H9 (cell line): ENCODE results near the gene CMSS1. TPM values are rescaled to one million over a fixed set of nuclear protein-coding genes. Genes with fewer than 3 reads are reported as not detected.

Experiments
- DNase-seq: peaks from one replicate; pipeline ENCODE4 v3.0.0-alpha.2; 2017
- H2AFZ ChIP-seq: one replicate; pipeline ENCODE4 v1.6.1; 2013; ENCODE audit warnings: mild to moderate bottlenecking, low read length, control low read depth, moderate library complexity
- H2AK5ac ChIP-seq: 2 replicates; pipeline ENCODE4 v1.6.1; 2013; ENCODE audit warnings: low read length, control low read depth, mixed read lengths; ENCODE audit not compliant: insufficient read length
- H2BK120ac ChIP-seq: one replicate; pipeline ENCODE4 v1.6.1; 2013; ENCODE audit warnings: low read depth, mild to moderate bottlenecking, low read length, control low read depth, inconsistent platforms; ENCODE audit not compliant: poor library complexity, severe bottlenecking
- H2BK12ac ChIP-seq: 2 replicates; pipeline ENCODE4 v1.6.1; 2013; ENCODE audit warnings: low read length, control low read depth, mixed read lengths, low read depth; ENCODE audit not compliant: insufficient read length
- H2BK15ac ChIP-seq: 2 replicates; pipeline ENCODE4 v1.6.1; 2013; ENCODE audit warnings: low read depth, low read length, control low read depth
- H2BK20ac ChIP-seq: one replicate; pipeline ENCODE4 v1.6.1; 2013; ENCODE audit warnings: low read depth, mild to moderate bottlenecking, low read length, control low read depth, inconsistent platforms; ENCODE audit not compliant: poor library complexity, severe bottlenecking
- H2BK5ac ChIP-seq: 2 replicates; pipeline ENCODE4 v1.6.1; 2013; ENCODE audit warnings: low read length, control low read depth, mixed read lengths; ENCODE audit not compliant: insufficient read length
- H3K14ac ChIP-seq: 2 replicates; pipeline ENCODE4 v1.6.1; 2013; ENCODE audit warnings: low read length, control low read depth; ENCODE audit not compliant: insufficient read depth
- H3K18ac ChIP-seq: 2 replicates; pipeline ENCODE4 v1.6.1; 2013; ENCODE audit warnings: low read depth, mild to moderate bottlenecking, mixed read lengths, low read length, control low read depth; ENCODE audit not compliant: insufficient read length
- H3K23ac ChIP-seq: 2 replicates; pipeline ENCODE4 v1.6.1; 2013; ENCODE audit warnings: low read length, control low read depth, mixed read lengths, low read depth; ENCODE audit not compliant: insufficient read length
- H3K23me2 ChIP-seq: 2 replicates; pipeline ENCODE4 v1.6.1; 2013; ENCODE audit warnings: low read depth, mild to moderate bottlenecking, mixed read lengths, low read length, control low read depth; ENCODE audit not compliant: insufficient read length, poor library complexity, severe bottlenecking
- H3K27ac ChIP-seq: 2 replicates; pipeline ENCODE4 v1.5.1; 2013; ENCODE audit warnings: low read length, control low read depth, mixed read lengths, low read depth; ENCODE audit not compliant: insufficient read length
- H3K27me3 ChIP-seq: 2 replicates; pipeline ENCODE4 v1.6.1; 2013; ENCODE audit warnings: low read length, control low read depth, inconsistent platforms; ENCODE audit not compliant: insufficient read depth
- H3K4ac ChIP-seq: 2 replicates; pipeline ENCODE4 v1.6.1; 2013; ENCODE audit warnings: low read depth, mild to moderate bottlenecking, control low read depth, inconsistent platforms, low read length, moderate library complexity
- H3K4me1 ChIP-seq: 2 replicates; pipeline ENCODE4 v1.6.1; 2013; ENCODE audit warnings: low read length, control low read depth, inconsistent platforms; ENCODE audit not compliant: insufficient read depth
- H3K4me2 ChIP-seq: 2 replicates; pipeline ENCODE4 v1.6.1; 2013; ENCODE audit warnings: low read length, control low read depth, mixed read lengths; ENCODE audit not compliant: insufficient read length, insufficient read depth
- H3K56ac ChIP-seq: 2 replicates; pipeline ENCODE4 v1.6.1; 2013; ENCODE audit warnings: low read depth, mild to moderate bottlenecking, mixed read lengths, low read length, control low read depth; ENCODE audit not compliant: insufficient read length
- H3K79me1 ChIP-seq: 2 replicates; pipeline ENCODE4 v1.6.1; 2013; ENCODE audit warnings: low read depth, mild to moderate bottlenecking, moderate library complexity, low read length, control low read depth, inconsistent platforms; ENCODE audit not compliant: insufficient read depth, poor library complexity, severe bottlenecking
- H3K79me2 ChIP-seq: 2 replicates; pipeline ENCODE4 v1.6.1; 2013; ENCODE audit warnings: low read length, control low read depth, inconsistent platforms; ENCODE audit not compliant: insufficient read depth
- H3K9ac ChIP-seq: 2 replicates; pipeline ENCODE4 v1.6.1; 2013; ENCODE audit warnings: low read length, control low read depth, mixed read lengths; ENCODE audit not compliant: insufficient read length; ENCODE audit errors: extremely low read depth
- H3K9me3 ChIP-seq: one replicate; pipeline ENCODE4 v1.6.1; 2013; ENCODE audit warnings: low read depth, low read length, inconsistent platforms; ENCODE audit not compliant: control insufficient read depth
- H3T11ph ChIP-seq: one replicate; pipeline ENCODE4 v1.6.1; 2013; ENCODE audit warnings: mild to moderate bottlenecking, low read length, control low read depth, inconsistent platforms
- H4K20me1 ChIP-seq: one replicate; pipeline ENCODE4 v1.6.1; 2013; ENCODE audit not compliant: control insufficient read depth, insufficient read length, insufficient read depth
- H4K5ac ChIP-seq: 2 replicates; pipeline ENCODE4 v1.6.1; 2013; ENCODE audit warnings: low read depth, mild to moderate bottlenecking, mixed read lengths, low read length, control low read depth; ENCODE audit not compliant: insufficient read length
- H4K8ac ChIP-seq: replicated peaks from 2 replicates; pipeline ENCODE4 v1.6.1; 2013; ENCODE audit warnings: low read length, control low read depth, mixed read lengths, low read depth; ENCODE audit not compliant: insufficient read length
- H4K91ac ChIP-seq: 2 replicates; pipeline ENCODE4 v1.6.1; 2013; ENCODE audit warnings: low read depth, mild to moderate bottlenecking, moderate library complexity, mixed read lengths, low read length, control low read depth; ENCODE audit not compliant: insufficient read length
- H3K27ac Mint-ChIP-seq, 3 experiments: 2 replicates in 2 of 3; 3 replicates in 1 of 3; pipeline ENCODE4 v1.8.0; 2020 to 2021; ENCODE audit warnings: mixed read lengths in 3 of 3, mild to moderate bottlenecking in 1 of 3, moderate library complexity in 1 of 3
- H3K27me3 Mint-ChIP-seq: 2 replicates; pipeline ENCODE4 v1.8.0; 2021; ENCODE audit warnings: low read depth, mild to moderate bottlenecking, moderate library complexity, mixed read lengths
- H3K36me3 Mint-ChIP-seq, 3 experiments: 2 replicates in 2 of 3; 3 replicates in 1 of 3; pipeline ENCODE4 v1.8.0; 2020 to 2021; ENCODE audit warnings: low read depth in 3 of 3, mixed read lengths in 3 of 3; ENCODE audit not compliant: insufficient read depth in 1 of 3
- H3K4me1 Mint-ChIP-seq, 2 experiments: 2 replicates each; pipeline ENCODE4 v1.8.0; 2020; ENCODE audit warnings: mixed read lengths in 2 of 2
- H3K4me3 Mint-ChIP-seq, 2 experiments: 2 replicates in 1 of 2; 3 replicates in 1 of 2; pipeline ENCODE4 v1.8.0; 2020 to 2021; ENCODE audit warnings: mild to moderate bottlenecking in 2 of 2, mixed read lengths in 2 of 2, moderate library complexity in 1 of 2
- H3K9me3 Mint-ChIP-seq, 2 experiments: 2 replicates in 1 of 2; 3 replicates in 1 of 2; pipeline ENCODE4 v1.8.0; 2020; ENCODE audit warnings: mild to moderate bottlenecking in 2 of 2, mixed read lengths in 2 of 2, moderate library complexity in 1 of 2
- CTCF ChIP-seq: fragments of 200-600 bp; sonication (generic); conservative IDR thresholded peaks from 3 replicates; pipeline ENCODE4 v1.8.0; 2021; ENCODE audit warnings: antibody characterized with exemption, mild to moderate bottlenecking
- WGBS: extraction: QIAGEN DNeasy Blood & Tissue Kit; methylation state at CpG from one replicate; pipeline ENCODE4 v1.1.7; 2013; ENCODE audit warnings: missing lambda C conversion rate, low lambda C conversion rate, mixed read lengths; ENCODE audit not compliant: insufficient read length; ENCODE audit errors: extremely low coverage; 5-methylcytosine and 5-hydroxymethylcytosine counted together
- total RNA-seq: library from RNA; stranded (reverse); gene quantifications from 2 replicates; pipeline ENCODE4 v1.2.1, GENCODE V29; 2021

CMSS1 gene
- total RNA-seq, 1 experiment from 2014 or later: 61.8 TPM

GRCh38 chr3:99858469-99858868 lies 40.8 kb downstream of the CMSS1 start:
- Histone ChIP-seq H2BK20ac (no peak overlapping the region), H2AK5ac (no peak overlapping the region), H2BK120ac (no peak overlapping the region), H3K4ac (no peak overlapping the region), H4K8ac (no peak overlapping the region), H2BK5ac (no peak overlapping the region), H2BK15ac (no peak overlapping the region), H3K18ac (no peak overlapping the region), H3K56ac (no peak overlapping the region), H3K14ac (no peak overlapping the region), H3K23ac (no peak overlapping the region), H3K4me1 (peaks cover 7% of the 10 kb centered on the region; the same call in 1 of the 2 replicates), H3K4me2 (no peak overlapping the region), H4K91ac (no peak overlapping the region), H3K79me2 (peaks cover 2% of the 10 kb centered on the region; the same call in 1 of the 2 replicates), H3K27ac (no peak overlapping the region), H3K79me1 (no peaks in the 10 kb centered on the region), H3K23me2 (no peaks in the 10 kb centered on the region), H3K27me3 (no peaks in the 10 kb centered on the region), H2BK12ac (no peak overlapping the region), H2AFZ (no peak overlapping the region), H3K9me3 (no peaks in the 10 kb centered on the region), H4K5ac (no peak overlapping the region), H4K20me1 (no peaks in the 10 kb centered on the region), H3K9ac (no peak overlapping the region), H3T11ph (no peak overlapping the region)
- peaks cover 6 to 9% (median 8%) of the 10 kb centered on the region in 3 experiments; a peak in 6 of 7 replicates for H3K36me3 Mint-ChIP-seq
- WGBS: no CpG with 5 or more reads among the region's 2 CpGs
- H3K27ac Mint-ChIP-seq: no peak overlapping the region
- no peaks in the 10 kb centered on the region for H3K27me3 Mint-ChIP-seq
- peaks cover 30% of the 10 kb centered on the region in 2 experiments for H3K4me1 Mint-ChIP-seq
- peaks cover 0 to 3% of the 10 kb centered on the region in 2 experiments; a peak in 2 of 5 replicates for H3K9me3 Mint-ChIP-seq
- DNase-seq: no peak
- H3K4me3 Mint-ChIP-seq: no peak overlapping the region
- no peak for TF ChIP-seq CTCF
